ENCODE data around the gene HEATR5A.
"Not testable (repeated sequence)": the region's sequence is repeated elsewhere in the genome, so short reads cannot be mapped to it uniquely, and the experiment has no call there.

HEATR5A gene

GRCh38 chr14:31256534-31257243, 163.7 kb downstream of the HEATR5A start:
- DNase-seq: no peak

- DNase-seq: not testable (repeated sequence)
These were observed 164.4 kb downstream of the HEATR5A start for GRCh38 chr14:31255918-31256317.

GRCh38 chr14:31255286-31255685, 165.1 kb downstream of the HEATR5A start:
- DNase-seq: no peak

GRCh38 chr14:31253746-31254471, 166.4 kb downstream of the HEATR5A start:
- DNase-seq: no peak

GRCh38 chr14:31252865-31253264, 167.5 kb downstream of the HEATR5A start:
- DNase-seq: no peak

GRCh38 chr14:31251028-31251958, 169.1 kb downstream of the HEATR5A start:
- no peak for DNase-seq

- no peak for DNase-seq
These were observed 175.7 kb downstream of the HEATR5A start for GRCh38 chr14:31244626-31245025.

GRCh38 chr14:31243860-31244259, 176.5 kb downstream of the HEATR5A start:
- no peak for DNase-seq

GRCh38 chr14:31242161-31242940, 178.0 kb downstream of the HEATR5A start:
- DNase-seq: not testable (repeated sequence)
